Lower leg skin (tissue), 3 donors: Measurements from ENCODE around the gene CEP55.

Source experiments
- POLR2A ChIP-seq, 2 donors: fragments of 450-650 bp; IDR thresholded peaks; one replicate each; pipeline ENCODE4 v1.6.1; 2016 to 2017; ENCODE audit warnings: antibody characterized with exemption in 2 of 2, mild to moderate bottlenecking in 1 of 2, moderate library complexity in 1 of 2
- TF ChIP-seq, protein P1 (sequence below), 3 donors: fragments of 450-650 bp; IDR thresholded peaks; one replicate each; pipeline ENCODE4 v1.5.1; 2016; ENCODE audit warnings: antibody characterized with exemption in 3 of 3, mild to moderate bottlenecking in 3 of 3, moderate library complexity in 2 of 3

DNA sequence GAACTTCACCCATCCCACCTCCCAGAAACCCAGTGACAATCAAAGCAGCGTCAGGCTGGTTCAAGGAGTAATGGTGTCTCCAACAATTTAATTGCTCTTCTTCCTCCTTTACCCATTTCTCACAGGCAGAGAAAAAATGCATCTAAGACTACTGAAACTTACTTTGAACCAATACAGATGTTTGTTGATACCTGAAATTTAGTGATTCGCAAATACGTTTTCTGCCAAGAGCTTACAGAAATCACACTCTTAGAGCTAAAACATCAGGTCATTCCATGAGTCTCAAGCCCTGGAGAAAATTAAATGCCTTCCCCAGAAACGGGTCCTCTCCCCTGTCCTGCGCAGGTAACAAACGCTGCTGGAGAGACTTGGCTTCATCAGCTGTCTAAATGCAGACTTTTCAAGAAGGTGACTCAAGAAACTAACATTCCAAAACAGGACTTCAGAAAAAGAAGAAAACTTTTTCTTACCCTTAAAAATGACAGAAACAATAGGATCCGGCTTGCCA is 14.7 kb upstream of the CEP55 start:
- TF ChIP-seq, protein P1, sequence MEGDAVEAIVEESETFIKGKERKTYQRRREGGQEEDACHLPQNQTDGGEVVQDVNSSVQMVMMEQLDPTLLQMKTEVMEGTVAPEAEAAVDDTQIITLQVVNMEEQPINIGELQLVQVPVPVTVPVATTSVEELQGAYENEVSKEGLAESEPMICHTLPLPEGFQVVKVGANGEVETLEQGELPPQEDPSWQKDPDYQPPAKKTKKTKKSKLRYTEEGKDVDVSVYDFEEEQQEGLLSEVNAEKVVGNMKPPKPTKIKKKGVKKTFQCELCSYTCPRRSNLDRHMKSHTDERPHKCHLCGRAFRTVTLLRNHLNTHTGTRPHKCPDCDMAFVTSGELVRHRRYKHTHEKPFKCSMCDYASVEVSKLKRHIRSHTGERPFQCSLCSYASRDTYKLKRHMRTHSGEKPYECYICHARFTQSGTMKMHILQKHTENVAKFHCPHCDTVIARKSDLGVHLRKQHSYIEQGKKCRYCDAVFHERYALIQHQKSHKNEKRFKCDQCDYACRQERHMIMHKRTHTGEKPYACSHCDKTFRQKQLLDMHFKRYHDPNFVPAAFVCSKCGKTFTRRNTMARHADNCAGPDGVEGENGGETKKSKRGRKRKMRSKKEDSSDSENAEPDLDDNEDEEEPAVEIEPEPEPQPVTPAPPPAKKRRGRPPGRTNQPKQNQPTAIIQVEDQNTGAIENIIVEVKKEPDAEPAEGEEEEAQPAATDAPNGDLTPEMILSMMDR (IDR thresholded peaks at IDR 0.05) = no peak
- no peak for TF ChIP-seq POLR2A (IDR thresholded peaks at IDR 0.05)
